OCI-LY1 (cell line): ENCODE measurements around the gene RAD52.

Experiments
- H2AFZ ChIP-seq: fragments of 200-600 bp; sonication (generic), shearing (Covaris generic); 2 replicates; pipeline ENCODE4 v1.6.0; 2014; ENCODE audit warnings: antibody characterized with exemption, mild to moderate bottlenecking, low read length
- H3F3A ChIP-seq: fragments of 200-600 bp; sonication (generic), shearing (Covaris generic); 2 replicates; pipeline ENCODE4 v1.6.0; 2014; ENCODE audit warnings: mild to moderate bottlenecking, antibody characterized with exemption, low read length, moderate library complexity; ENCODE audit not compliant: insufficient read depth
- H3K27ac ChIP-seq: fragments of 200-600 bp; sonication (generic); 2 replicates; pipeline ENCODE4 v1.5.1; 2014; ENCODE audit warnings: low read length, mixed run types, mild to moderate bottlenecking, low read depth; ENCODE audit not compliant: poor library complexity, severe bottlenecking
- H3K27me3 ChIP-seq: fragments of 200-600 bp; sonication (generic); 2 replicates; pipeline ENCODE4 v1.6.0; 2014; ENCODE audit warnings: antibody characterized with exemption, mild to moderate bottlenecking, low read length, moderate library complexity; ENCODE audit not compliant: insufficient read depth
- H3K36me3 ChIP-seq: fragments of 200-600 bp; sonication (generic); 2 replicates; pipeline ENCODE4 v1.6.1; 2014; ENCODE audit warnings: mild to moderate bottlenecking, antibody characterized with exemption, low read length, moderate library complexity, mixed read lengths; ENCODE audit not compliant: insufficient read depth
- H3K4me1 ChIP-seq: fragments of 200-600 bp; sonication (generic); 2 replicates; pipeline ENCODE4 v1.5.1; 2014; ENCODE audit warnings: mild to moderate bottlenecking, low read length, moderate library complexity; ENCODE audit not compliant: insufficient read depth, severe bottlenecking
- H3K4me2 ChIP-seq: fragments of 200-600 bp; sonication (generic), shearing (Covaris generic); 2 replicates; pipeline ENCODE4 v1.6.1; 2014; ENCODE audit warnings: low read length
- H3K4me3 ChIP-seq: fragments of 200-600 bp; sonication (generic); 2 replicates; pipeline ENCODE4 v1.5.1; 2014; ENCODE audit warnings: low read length, low read depth, mild to moderate bottlenecking, mixed read lengths; ENCODE audit not compliant: poor library complexity, severe bottlenecking
- H3K79me2 ChIP-seq: fragments of 200-600 bp; shearing (Covaris generic); 2 replicates; pipeline ENCODE4 v1.6.1; 2016; ENCODE audit warnings: mixed run types, low read length, mixed read lengths; ENCODE audit not compliant: insufficient read depth
- H3K9ac ChIP-seq: fragments of 200-600 bp; sonication (generic), shearing (Covaris generic); 2 replicates; pipeline ENCODE4 v1.6.1; 2014; ENCODE audit warnings: mild to moderate bottlenecking, low read length, mixed read lengths
- H3K9me2 ChIP-seq: fragments of 200-600 bp; sonication (generic), shearing (Covaris generic); 2 replicates; pipeline ENCODE4 v1.6.1; 2014; ENCODE audit warnings: low read depth, mild to moderate bottlenecking, low read length, mixed read lengths
- H3K9me3 ChIP-seq: fragments of 200-600 bp; shearing (Covaris generic); 2 replicates; pipeline ENCODE4 v1.6.1; 2014; ENCODE audit warnings: low read length, mixed read lengths
- H4K20me1 ChIP-seq: fragments of 200-600 bp; sonication (generic), shearing (Covaris generic); 2 replicates; pipeline ENCODE4 v1.6.0; 2016; ENCODE audit warnings: mild to moderate bottlenecking, low read length; ENCODE audit not compliant: insufficient read depth
- EZH2 ChIP-seq: fragments of 200-600 bp; sonication (generic), shearing (Covaris generic); IDR thresholded peaks from 2 replicates; pipeline ENCODE4 v1.8.0; 2017; ENCODE audit warnings: borderline replicate concordance, mixed run types, mild to moderate bottlenecking, antibody characterized with exemption, low read length, moderate library complexity, mixed read lengths
- TF ChIP-seq, protein P1 (sequence below): fragments of 200-600 bp; sonication (generic), shearing (Covaris generic); IDR thresholded peaks from 2 replicates; pipeline ENCODE4 v1.5.1; 2017; ENCODE audit warnings: mild to moderate bottlenecking, antibody characterized with exemption, low read length, moderate library complexity, mixed read lengths

Gene RAD52

DNA sequence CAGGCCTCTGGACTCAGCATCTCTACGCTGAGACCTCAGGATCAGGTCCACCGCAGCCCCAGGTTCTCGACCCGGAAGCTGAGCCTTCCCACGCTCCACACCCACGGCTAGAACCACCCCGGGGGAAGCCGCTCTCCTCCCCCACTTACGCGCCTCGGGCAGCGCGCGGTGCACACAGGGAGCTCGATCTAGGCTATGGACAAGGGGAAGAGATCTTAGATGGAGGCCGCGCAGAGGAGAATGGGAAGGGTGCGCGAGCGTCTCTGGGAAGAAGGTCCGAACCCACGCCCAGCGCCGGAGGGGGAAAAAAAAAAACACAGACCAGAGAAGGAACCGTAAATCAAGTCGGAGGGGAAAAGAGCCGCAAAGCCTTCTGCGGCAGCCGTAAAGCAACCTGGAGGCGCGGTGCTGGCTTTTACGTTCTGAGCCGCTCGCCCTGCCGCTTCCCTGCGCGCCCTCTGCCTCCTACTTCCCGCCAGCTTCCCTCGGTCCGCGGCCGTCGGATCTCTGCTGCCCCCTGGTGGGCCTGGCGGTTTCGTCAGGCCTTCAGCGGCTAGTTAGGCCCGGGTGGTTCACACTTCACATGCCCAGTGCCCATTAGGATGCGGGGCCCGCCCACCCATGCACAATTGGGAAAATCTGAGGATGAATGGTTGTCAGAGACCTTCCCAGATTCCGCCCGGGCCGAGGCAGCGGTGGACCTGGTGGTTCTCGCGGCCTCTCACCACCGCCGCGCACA, at the start of gene RAD52:
Gene RAD52 (minus strand): TSS at position 242 of the 739 bp plus-strand sequence. CDS start 16,636 bp downstream, outside the sequence.
- peak within 1 kb of the TSS; percentile 89 for H3K27ac ChIP-seq
- peaks cover 33% of the 10 kb centered on the region for H3K4me1 ChIP-seq
- H3K9me2 ChIP-seq: no peaks in the 10 kb centered on the region

GRCh38 chr12:998020-998874, 48.8 kb upstream of the RAD52 start:
- peaks cover 5% of the 10 kb centered on the region; the same call in 1 of the 2 replicates for H3K79me2 ChIP-seq
- H3K4me1 ChIP-seq: peaks cover 14% of the 10 kb centered on the region
- no peaks in the 10 kb centered on the region for H4K20me1 ChIP-seq
- no peak for TF ChIP-seq EZH2
- TF ChIP-seq, protein P1, sequence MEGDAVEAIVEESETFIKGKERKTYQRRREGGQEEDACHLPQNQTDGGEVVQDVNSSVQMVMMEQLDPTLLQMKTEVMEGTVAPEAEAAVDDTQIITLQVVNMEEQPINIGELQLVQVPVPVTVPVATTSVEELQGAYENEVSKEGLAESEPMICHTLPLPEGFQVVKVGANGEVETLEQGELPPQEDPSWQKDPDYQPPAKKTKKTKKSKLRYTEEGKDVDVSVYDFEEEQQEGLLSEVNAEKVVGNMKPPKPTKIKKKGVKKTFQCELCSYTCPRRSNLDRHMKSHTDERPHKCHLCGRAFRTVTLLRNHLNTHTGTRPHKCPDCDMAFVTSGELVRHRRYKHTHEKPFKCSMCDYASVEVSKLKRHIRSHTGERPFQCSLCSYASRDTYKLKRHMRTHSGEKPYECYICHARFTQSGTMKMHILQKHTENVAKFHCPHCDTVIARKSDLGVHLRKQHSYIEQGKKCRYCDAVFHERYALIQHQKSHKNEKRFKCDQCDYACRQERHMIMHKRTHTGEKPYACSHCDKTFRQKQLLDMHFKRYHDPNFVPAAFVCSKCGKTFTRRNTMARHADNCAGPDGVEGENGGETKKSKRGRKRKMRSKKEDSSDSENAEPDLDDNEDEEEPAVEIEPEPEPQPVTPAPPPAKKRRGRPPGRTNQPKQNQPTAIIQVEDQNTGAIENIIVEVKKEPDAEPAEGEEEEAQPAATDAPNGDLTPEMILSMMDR: no peak
- no peaks in the 10 kb centered on the region for H3K9me3 ChIP-seq
- H3K9me2 ChIP-seq: no peaks in the 10 kb centered on the region
- no peak overlapping the region for H3K27ac ChIP-seq
- no peak overlapping the region for H3K4me3 ChIP-seq
- H3K9ac ChIP-seq: no peak overlapping the region
- peaks cover 7% of the 10 kb centered on the region for H3K36me3 ChIP-seq
- H3K4me2 ChIP-seq: no peak overlapping the region; the same call in 1 of the 2 replicates
- no peaks in the 10 kb centered on the region for H3F3A ChIP-seq
- H3K27me3 ChIP-seq: no peaks in the 10 kb centered on the region
- H2AFZ ChIP-seq: no peak overlapping the region

More for the DNA sequence above, at the start of gene RAD52:
- no peaks in the 10 kb centered on the region for H4K20me1 ChIP-seq
- H3K9me3 ChIP-seq: 0 out of 2 replicates have a peak, but pooled peaks cover 4% of the 10 kb centered on the region
- H3K27me3 ChIP-seq: no peaks in the 10 kb centered on the region
- H3K4me3 ChIP-seq: peak within 1 kb of the TSS; percentile 88
- peak within 1 kb of the TSS; percentile 74 for H3K4me2 ChIP-seq
- TF ChIP-seq, protein P1: peak; percentile 99
- no peak for TF ChIP-seq EZH2
- peaks cover 32% of the 10 kb centered on the region for H3K79me2 ChIP-seq
- peak within 1 kb of the TSS; percentile 94 for H3K9ac ChIP-seq
- peaks cover 14% of the 10 kb centered on the region; the same call in 1 of the 2 replicates for H3F3A ChIP-seq
- 0 out of 2 replicates have a peak within 1 kb of the TSS, but pooled peaks have one; percentile 17 for H2AFZ ChIP-seq
- no peaks in the 10 kb centered on the region for H3K36me3 ChIP-seq

GRCh38 chr12:997505-997904, 48.0 kb upstream of the RAD52 start:
- H3K27me3 ChIP-seq: no peaks in the 10 kb centered on the region
- no peak for TF ChIP-seq EZH2
- TF ChIP-seq, protein P1: no peak
- no peaks in the 10 kb centered on the region for H3K9me3 ChIP-seq
- H3K9ac ChIP-seq: no peak overlapping the region
- H3K4me1 ChIP-seq: peaks cover 17% of the 10 kb centered on the region
- no peak overlapping the region for H2AFZ ChIP-seq
- H3K27ac ChIP-seq: no peak overlapping the region
- H4K20me1 ChIP-seq: no peaks in the 10 kb centered on the region
- peaks cover 7% of the 10 kb centered on the region for H3K36me3 ChIP-seq
- H3K4me2 ChIP-seq: no peak overlapping the region
- no peaks in the 10 kb centered on the region for H3F3A ChIP-seq
- no peak overlapping the region for H3K4me3 ChIP-seq
- H3K79me2 ChIP-seq: peaks cover 5% of the 10 kb centered on the region; the same call in 1 of the 2 replicates
- no peaks in the 10 kb centered on the region for H3K9me2 ChIP-seq
